ENCODE data around the gene ADAMTSL5.

GRCh38 chr19:1471515-1472160 lies 41.2 kb downstream of the ADAMTSL5 start:
- TF ChIP-seq ZFP3 (CRISPR knock-in tag; IDR thresholded peaks at IDR 0.05) = no peak
- no peak for TF ChIP-seq BACH2 (CRISPR knock-in tag; IDR thresholded peaks at IDR 0.05; ENCODE audit: borderline replicate concordance)
- TF ChIP-seq ZNF8 (CRISPR knock-in tag; IDR thresholded peaks at IDR 0.05) = no peak
- no peak for TF ChIP-seq OSR1 (CRISPR knock-in tag; IDR thresholded peaks at IDR 0.05)
- TF ChIP-seq ZNF70 (CRISPR knock-in tag; IDR thresholded peaks at IDR 0.05) = no peak
- TF ChIP-seq PATZ1 (CRISPR knock-in tag; IDR thresholded peaks at IDR 0.05; ENCODE audit: borderline replicate concordance) = no peak
- no peak for TF ChIP-seq TCF4 (CRISPR knock-in tag; IDR thresholded peaks at IDR 0.05; ENCODE audit: borderline replicate concordance)
- no peak for TF ChIP-seq CSRNP3 (CRISPR knock-in tag; IDR thresholded peaks at IDR 0.05)
